Measurements from ENCODE around the gene CEP128.

CEP128 gene

GRCh38 chr14:80523518-80524117 lies 417.9 kb downstream of the CEP128 start:
- no peak for DNase-seq

GRCh38 chr14:80522936-80523335 lies 418.6 kb downstream of the CEP128 start:
- no peak for DNase-seq

- no peak for DNase-seq
Observed at GRCh38 chr14:80522411-80522810, 419.1 kb downstream of the CEP128 start.

- DNase-seq = no peak
Observed at GRCh38 chr14:80521456-80521855, 420.1 kb downstream of the CEP128 start.

GRCh38 chr14:80519002-80519401 lies 422.5 kb downstream of the CEP128 start:
- DNase-seq = no peak

GRCh38 chr14:80518173-80518572 lies 423.4 kb downstream of the CEP128 start:
- DNase-seq = no peak

GRCh38 chr14:80507292-80507869 lies 434.2 kb downstream of the CEP128 start:
- DNase-seq = no peak

GRCh38 chr14:80504781-80505180 lies 436.8 kb downstream of the CEP128 start:
- no peak for DNase-seq

GRCh38 chr14:80498533-80498932 lies 443.0 kb downstream of the CEP128 start:
- no peak for DNase-seq

- no peak for DNase-seq
Observed at GRCh38 chr14:80496090-80496489, 445.4 kb downstream of the CEP128 start.

GRCh38 chr14:80494769-80495168 lies 446.8 kb downstream of the CEP128 start:
- no peak for DNase-seq

- no peak for DNase-seq
Observed at GRCh38 chr14:80493620-80494019, 447.9 kb downstream of the CEP128 start.

- DNase-seq = no peak
Observed at GRCh38 chr14:80491650-80492049, 449.9 kb downstream of the CEP128 start.

GRCh38 chr14:80491131-80491530 lies 450.4 kb downstream of the CEP128 start:
- no peak for DNase-seq

GRCh38 chr14:80489513-80489912 lies 452.0 kb downstream of the CEP128 start:
- DNase-seq = no peak

- DNase-seq = no peak
Observed at GRCh38 chr14:80485764-80486163, 455.8 kb downstream of the CEP128 start.

GRCh38 chr14:80483331-80483730 lies 458.2 kb downstream of the CEP128 start:
- no peak for DNase-seq

GRCh38 chr14:80477388-80478160 lies 464.0 kb downstream of the CEP128 start:
- no peak for DNase-seq

- DNase-seq = no peak
Observed at GRCh38 chr14:80475074-80475473, 466.5 kb downstream of the CEP128 start.

GRCh38 chr14:80468331-80469122 lies 473.0 kb downstream of the CEP128 start:
- DNase-seq = no peak

GRCh38 chr14:80465546-80466220 lies 475.9 kb downstream of the CEP128 start:
- no peak for DNase-seq

GRCh38 chr14:80464531-80465149 lies 476.9 kb downstream of the CEP128 start:
- no peak for DNase-seq

Measured in NCI-H510A (cell line).